PC-9 (cell line): ENCODE measurements around the gene ZNF638. TPM values are rescaled to one million over a fixed set of nuclear protein-coding genes. Genes with fewer than 3 reads are reported as not detected.

Experiments used
- BruUV-seq: library from RNA; stranded (reverse); fragments of 400-500 nt; replicated peaks from 2 replicates; lab custom pipeline; 2021; lab: Mats Ljungman, UMichigan
- CTCF ChIA-PET: fragments of 300-600 bp; sonication (Branson Sonifier 250); formaldehyde crosslinking; loops from one replicate; lab custom pipeline; 2022; ENCODE audit warnings: antibody characterized with exemption; lab: Charles Lee
- POLR2A ChIA-PET: fragments of 300-600 bp; sonication (Branson Sonifier 250); formaldehyde crosslinking; loops from one replicate; lab custom pipeline; 2022; ENCODE audit warnings: antibody characterized with exemption; ENCODE audit not compliant: unreplicated experiment; lab: Charles Lee
- DNase-seq, 2 experiments: peaks; one replicate each; pipeline versions ENCODE4 v3.0.0 to v3.0.0-alpha.2; 2015 to 2022; ENCODE audit warnings: mixed read lengths in 1 of 2
- H2AFZ ChIP-seq: fragments of 200-600 bp; sonication (generic); 2 replicates; pipeline ENCODE4 v1.8.1; 2017; ENCODE audit warnings: antibody characterized with exemption
- H3F3A ChIP-seq: fragments of 200-600 bp; sonication (generic); 2 replicates; pipeline ENCODE4 v1.8.1; 2017; ENCODE audit warnings: antibody characterized with exemption, mild to moderate bottlenecking, low read depth; ENCODE audit not compliant: insufficient read depth
- H3K27ac ChIP-seq: fragments of 200-600 bp; sonication (generic); 2 replicates; pipeline ENCODE4 v1.6.1; 2016; ENCODE audit warnings: mixed run types
- H3K27me3 ChIP-seq: fragments of 200-600 bp; sonication (generic); 2 replicates; pipeline ENCODE4 v1.6.1; 2016; ENCODE audit warnings: low read depth, mixed run types; ENCODE audit not compliant: insufficient read depth
- H3K36me3 ChIP-seq: fragments of 200-600 bp; sonication (generic); 2 replicates; pipeline ENCODE4 v1.6.1; 2016; ENCODE audit warnings: low read depth, mixed run types
- H3K4me1 ChIP-seq: fragments of 200-600 bp; sonication (generic); replicated peaks from 2 replicates; pipeline ENCODE4 v1.6.1; 2016; ENCODE audit warnings: mixed run types; ENCODE audit not compliant: insufficient read depth
- H3K4me2 ChIP-seq: fragments of 200-600 bp; sonication (generic); 2 replicates; pipeline ENCODE4 v1.6.1; 2017; ENCODE audit warnings: mixed run types
- H3K4me3 ChIP-seq: fragments of 200-600 bp; sonication (generic); 2 replicates; pipeline ENCODE4 v1.6.1; 2016; ENCODE audit warnings: mixed run types
- H3K79me2 ChIP-seq: fragments of 200-600 bp; sonication (generic); 2 replicates; pipeline ENCODE4 v1.6.1; 2017; ENCODE audit warnings: low read depth, mixed run types
- H3K9me2 ChIP-seq: fragments of 200-600 bp; sonication (generic); 2 replicates; pipeline ENCODE4 v1.8.1; 2017; ENCODE audit warnings: mild to moderate bottlenecking; ENCODE audit not compliant: insufficient read depth
- H3K9me3 ChIP-seq: fragments of 200-600 bp; sonication (generic); 2 replicates; pipeline ENCODE4 v1.8.1; 2016; ENCODE audit warnings: low read depth; ENCODE audit not compliant: insufficient read depth
- H4K20me1 ChIP-seq: fragments of 200-600 bp; sonication (generic); 2 replicates; pipeline ENCODE4 v1.8.1; 2017; ENCODE audit not compliant: insufficient read depth
- CTCF ChIP-seq: fragments of 200-600 bp; sonication (generic); conservative IDR thresholded peaks from 2 replicates; pipeline ENCODE4 v1.6.1; 2017; ENCODE audit warnings: mixed run types, antibody characterized with exemption, mild to moderate bottlenecking, moderate library complexity
- EZH2 ChIP-seq: fragments of 200-600 bp; sonication (generic); IDR thresholded peaks from 2 replicates; pipeline ENCODE4 v1.8.0; 2017; ENCODE audit warnings: antibody characterized with exemption, low read depth
- intact Hi-C: fragments of 100-400 bp; cut with micrococcal nuclease; formaldehyde crosslinking; loops from one replicate; pipeline ENCODE4 v1.10.0; 2022; ENCODE audit not compliant: unreplicated experiment
- total RNA-seq: library from RNA; stranded (reverse); gene quantifications from 2 replicates; pipeline ENCODE4 v1.2.3, GENCODE V29; 2021

The ZNF638 gene
- total RNA-seq, 1 experiment from 2014 or later = 109 TPM

- H3K36me3 ChIP-seq = no peaks in the 10 kb centered on the region
- H4K20me1 ChIP-seq = no peaks in the 10 kb centered on the region
- H3K4me1 ChIP-seq = peaks cover 79% of the 10 kb centered on the region
- H3K27ac ChIP-seq = peak overlapping the region; percentile 36
- H2AFZ ChIP-seq = no peak overlapping the region
- H3F3A ChIP-seq = peaks cover 47% of the 10 kb centered on the region
- intact Hi-C loops = no loop called here
- TF ChIP-seq CTCF = no peak
- TF ChIP-seq EZH2 = no peak
- no peaks in the 10 kb centered on the region; the same call in 1 of the 2 replicates for H3K9me3 ChIP-seq
- DNase-seq = no peak
- H3K27me3 ChIP-seq = no peaks in the 10 kb centered on the region
- no peaks in the 10 kb centered on the region for H3K9me2 ChIP-seq
- POLR2A ChIA-PET = interaction anchor here (0.6 kb wide), 1 partner anchor 348 kb away, joined by 4 read pairs; no protein-coding TSS in a partner anchor
- peaks cover 20% of the 10 kb centered on the region; the same call in 1 of the 2 replicates for H3K79me2 ChIP-seq
- CTCF ChIA-PET = no interaction called here
- peak overlapping the region; percentile 29 for H3K4me2 ChIP-seq
- H3K4me3 ChIP-seq = no peak overlapping the region
- BruUV-seq = no TSS peak
These were observed 125.7 kb downstream of the ZNF638 start for GRCh38 chr2:71457123-71457915.

- Histone ChIP-seq H3K79me2 (peaks cover 20% of the 10 kb centered on the region; the same call in 1 of the 2 replicates), H3K4me1 (peaks cover 74% of the 10 kb centered on the region), H3K4me2 (peak overlapping the region; percentile 52), H3K4me3 (no peak overlapping the region), H3K36me3 (no peaks in the 10 kb centered on the region), H3K27me3 (no peaks in the 10 kb centered on the region), H3K9me2 (no peaks in the 10 kb centered on the region), H3K27ac (peak overlapping the region; percentile 68), H2AFZ (no peak overlapping the region), H3K9me3 (no peaks in the 10 kb centered on the region; the same call in 1 of the 2 replicates), H4K20me1 (no peaks in the 10 kb centered on the region), H3F3A (peaks cover 44% of the 10 kb centered on the region)
- ChIA-PET CTCF (no interaction called here), POLR2A (no interaction called here)
- no TSS peak for BruUV-seq
- DNase-seq = no peak
- intact Hi-C loops = no loop called here
- no peak for TF ChIP-seq CTCF
- TF ChIP-seq EZH2 = no peak
These were observed 126.3 kb downstream of the ZNF638 start for GRCh38 chr2:71457923-71458322.

GRCh38 chr2:71458413-71459083 lies 127.0 kb downstream of the ZNF638 start:
- Histone ChIP-seq H3K4me3 (no peak overlapping the region), H3F3A (peaks cover 40% of the 10 kb centered on the region), H3K9me2 (no peaks in the 10 kb centered on the region), H3K79me2 (peaks cover 20% of the 10 kb centered on the region; the same call in 1 of the 2 replicates), H3K4me2 (peak overlapping the region; percentile 52), H3K9me3 (no peaks in the 10 kb centered on the region; the same call in 1 of the 2 replicates), H4K20me1 (no peaks in the 10 kb centered on the region), H3K4me1 (peaks cover 70% of the 10 kb centered on the region), H3K27ac (peak overlapping the region; percentile 68), H3K36me3 (no peaks in the 10 kb centered on the region), H3K27me3 (no peaks in the 10 kb centered on the region), H2AFZ (no peak overlapping the region)
- no TSS peak for BruUV-seq
- CTCF ChIA-PET = no interaction called here
- POLR2A ChIA-PET = no interaction called here
- peak; percentile 43 to 81 for DNase-seq
- TF ChIP-seq CTCF = no peak
- no peak for TF ChIP-seq EZH2
- intact Hi-C loops = no loop called here
